ENCODE data around the gene HOXC11.

Gene HOXC11

GRCh38 chr12:53972722-53973235 lies at the start of gene HOXC11:
Gene HOXC11 (plus strand): TSS chr12:53973126. CDS start chr12:53973242, 116 bp downstream.
- no peak for DNase-seq (ENCODE audit: low read depth)

- DNase-seq (ENCODE audit: low read depth): no peak
These were observed 48.2 kb upstream of the HOXC11 start for GRCh38 chr12:53924521-53925405.

- no peak for DNase-seq (ENCODE audit: low read depth)
These were observed 45.5 kb upstream of the HOXC11 start for GRCh38 chr12:53927220-53928029.

- no peak for DNase-seq (ENCODE audit: low read depth)
These were observed 44.7 kb upstream of the HOXC11 start for GRCh38 chr12:53928054-53928835.

- no peak for DNase-seq (ENCODE audit: low read depth)
These were observed 43.4 kb upstream of the HOXC11 start for GRCh38 chr12:53929527-53929926.

- no peak for DNase-seq (ENCODE audit: low read depth)
These were observed 42.2 kb upstream of the HOXC11 start for GRCh38 chr12:53930591-53931255.

- no peak for DNase-seq (ENCODE audit: low read depth)
These were observed 40.9 kb upstream of the HOXC11 start for GRCh38 chr12:53931844-53932581.

- no peak for DNase-seq (ENCODE audit: low read depth)
These were observed 40.0 kb upstream of the HOXC11 start for GRCh38 chr12:53932915-53933314.

GRCh38 chr12:53935383-53936341 lies 37.3 kb upstream of the HOXC11 start:
- no peak for DNase-seq (ENCODE audit: low read depth)

GRCh38 chr12:53937099-53937498 lies 35.8 kb upstream of the HOXC11 start:
- no peak for DNase-seq (ENCODE audit: low read depth)

GRCh38 chr12:53937596-53938325 lies 35.2 kb upstream of the HOXC11 start:
- no peak for DNase-seq (ENCODE audit: low read depth)

- DNase-seq (ENCODE audit: low read depth): no peak
These were observed 34.4 kb upstream of the HOXC11 start, which contains the start of gene HOXC13 for GRCh38 chr12:53938326-53939140. Gene HOXC13 (plus strand): TSS chr12:53938831. CDS start chr12:53938907, 76 bp downstream.

GRCh38 chr12:53939141-53940108 lies 33.5 kb upstream of the HOXC11 start:
- no peak for DNase-seq (ENCODE audit: low read depth)

- DNase-seq (ENCODE audit: low read depth): no peak
These were observed 32.4 kb upstream of the HOXC11 start for GRCh38 chr12:53940443-53941014.

- DNase-seq (ENCODE audit: low read depth): no peak
These were observed 31.7 kb upstream of the HOXC11 start for GRCh38 chr12:53941187-53941586.

- DNase-seq (ENCODE audit: low read depth): no peak
These were observed 31.2 kb upstream of the HOXC11 start for GRCh38 chr12:53941750-53942149.
